ENCODE measurements around the gene EDDM13.
"Not testable (repeated sequence)": the region's sequence is repeated elsewhere in the genome, so short reads cannot be mapped to it uniquely, and the experiment has no call there.

Gene EDDM13, protein sequence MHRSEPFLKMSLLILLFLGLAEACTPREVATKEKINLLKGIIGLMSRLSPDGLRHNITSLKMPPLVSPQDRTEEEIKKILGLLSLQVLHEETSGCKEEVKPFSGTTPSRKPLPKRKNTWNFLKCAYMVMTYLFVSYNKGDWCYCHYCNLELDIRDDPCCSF

DNA sequence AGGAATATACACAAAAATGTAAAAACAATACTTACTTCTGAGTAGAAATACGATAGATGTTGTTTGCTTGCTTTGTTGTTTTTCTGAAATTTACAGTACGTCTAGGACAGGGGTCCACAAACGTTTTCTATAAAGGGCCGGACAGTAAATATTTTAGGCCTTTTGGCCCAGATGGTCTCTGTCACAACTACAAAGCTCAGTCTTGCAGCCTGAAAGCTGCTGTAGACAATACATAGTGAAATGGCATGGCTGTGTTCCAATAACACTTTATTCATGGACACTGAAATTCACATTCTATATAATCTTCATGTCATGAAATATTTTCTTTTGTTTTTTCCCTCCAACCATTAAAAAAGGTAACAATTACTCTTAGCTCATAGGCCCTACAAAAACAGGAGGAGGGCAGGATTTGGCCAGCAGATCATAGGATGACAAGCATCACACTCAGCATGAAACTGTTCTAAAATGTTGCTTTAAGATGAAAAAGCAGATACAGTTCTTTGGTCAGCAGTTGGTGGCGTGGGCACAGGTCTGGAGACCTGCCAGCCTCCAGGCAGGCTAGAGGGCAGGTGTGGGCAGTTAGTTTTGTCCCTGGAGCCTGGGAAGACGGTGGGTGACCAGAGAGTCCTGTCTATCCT lies at the start of gene EDDM13:
Gene EDDM13 (plus strand): TSS at position 588 of the 638 bp plus-strand sequence. CDS start 87 bp downstream, outside the sequence.
- no peak for DNase-seq (ENCODE audit: low read depth)

DNA sequence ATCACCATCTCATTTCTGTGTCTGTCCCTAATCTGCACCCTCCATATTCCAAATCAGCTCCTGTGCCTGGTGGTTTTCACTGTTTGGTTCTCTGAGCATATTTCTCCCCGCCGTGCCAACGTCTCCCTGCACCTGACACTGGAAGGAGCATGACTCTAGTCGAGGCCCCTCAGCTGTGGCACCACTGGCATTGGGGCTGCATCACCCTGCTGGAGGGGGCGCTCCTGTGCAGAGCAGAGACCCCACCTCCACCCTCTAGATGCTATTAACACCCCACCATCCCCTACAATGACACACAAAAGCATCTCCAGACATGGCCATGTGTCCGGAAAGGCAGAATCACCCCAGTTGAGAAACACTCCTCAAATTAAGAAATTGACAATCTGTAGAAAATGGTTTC lies 49.6 kb upstream of the EDDM13 start:
- DNase-seq (ENCODE audit: low read depth): no peak

DNA sequence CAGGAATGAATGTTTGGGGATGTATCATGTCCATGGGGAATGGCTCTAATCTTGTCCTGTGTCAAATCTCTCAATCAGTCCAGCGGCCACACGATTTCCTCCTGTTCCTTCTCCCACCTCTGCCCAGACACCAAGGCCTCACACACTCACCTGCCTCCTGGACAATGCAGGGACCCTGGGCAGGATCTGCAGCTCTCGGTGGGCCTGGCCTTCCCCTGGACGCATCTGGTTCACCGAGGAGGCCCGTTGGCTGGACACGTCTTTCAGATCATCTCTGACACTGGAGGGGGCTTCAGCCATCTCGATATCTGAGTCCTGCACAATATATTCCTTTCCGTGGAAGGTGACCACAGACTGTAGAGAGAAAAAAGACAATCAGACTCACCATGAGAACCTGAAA lies 49.1 kb upstream of the EDDM13 start:
- DNase-seq (ENCODE audit: low read depth): no peak

DNA sequence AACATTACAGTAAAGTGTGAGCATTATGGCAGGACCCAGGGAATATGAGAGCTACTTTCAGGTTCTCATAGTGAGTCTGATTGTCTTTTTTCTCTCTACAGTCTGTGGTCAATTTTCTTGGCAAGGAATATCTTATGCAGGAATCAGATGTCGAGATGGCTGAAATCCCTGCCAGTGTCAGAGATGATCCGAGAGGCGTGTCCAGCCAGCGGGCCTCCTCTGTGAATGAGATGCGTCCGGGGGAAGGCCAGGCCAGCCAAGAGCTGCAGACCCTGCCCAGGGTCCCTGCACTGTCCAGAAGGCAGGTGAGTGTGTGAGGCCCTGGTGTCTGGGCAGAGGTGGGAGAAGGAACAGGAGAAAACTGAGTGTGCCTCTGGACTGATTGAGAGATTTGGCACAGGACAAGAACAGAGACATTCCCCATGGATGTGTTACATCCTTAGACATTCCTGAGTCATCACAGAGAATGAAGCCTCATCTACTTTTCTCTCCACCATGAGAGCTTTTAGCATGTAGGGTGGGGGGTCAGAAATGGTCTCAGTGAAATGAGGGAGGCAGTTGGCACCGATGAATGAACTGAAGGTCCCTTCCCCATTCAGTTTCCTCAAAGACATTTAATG lies 27.3 kb upstream of the EDDM13 start:
- DNase-seq (ENCODE audit: low read depth): no peak

DNA sequence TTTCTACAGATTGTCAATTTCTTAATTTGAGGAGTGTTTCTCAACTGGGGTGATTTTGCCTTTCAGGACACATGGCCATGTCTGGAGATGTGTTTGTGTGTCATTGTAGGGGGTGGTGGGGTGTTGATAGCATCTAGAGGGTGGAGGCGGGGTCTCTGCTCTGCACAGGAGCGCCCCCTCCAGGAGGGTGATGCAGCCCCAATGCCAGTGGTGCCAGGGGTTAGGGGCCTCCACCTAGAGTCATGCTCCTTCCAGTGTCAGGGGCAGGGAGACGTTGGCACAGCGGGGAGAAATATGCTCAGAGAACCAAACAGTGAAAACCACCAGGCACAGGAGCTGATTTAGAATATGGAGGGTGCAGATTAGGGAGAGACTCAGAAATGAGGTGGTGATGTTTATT lies 26.8 kb upstream of the EDDM13 start:
- DNase-seq (ENCODE audit: low read depth): not testable (repeated sequence)

DNA sequence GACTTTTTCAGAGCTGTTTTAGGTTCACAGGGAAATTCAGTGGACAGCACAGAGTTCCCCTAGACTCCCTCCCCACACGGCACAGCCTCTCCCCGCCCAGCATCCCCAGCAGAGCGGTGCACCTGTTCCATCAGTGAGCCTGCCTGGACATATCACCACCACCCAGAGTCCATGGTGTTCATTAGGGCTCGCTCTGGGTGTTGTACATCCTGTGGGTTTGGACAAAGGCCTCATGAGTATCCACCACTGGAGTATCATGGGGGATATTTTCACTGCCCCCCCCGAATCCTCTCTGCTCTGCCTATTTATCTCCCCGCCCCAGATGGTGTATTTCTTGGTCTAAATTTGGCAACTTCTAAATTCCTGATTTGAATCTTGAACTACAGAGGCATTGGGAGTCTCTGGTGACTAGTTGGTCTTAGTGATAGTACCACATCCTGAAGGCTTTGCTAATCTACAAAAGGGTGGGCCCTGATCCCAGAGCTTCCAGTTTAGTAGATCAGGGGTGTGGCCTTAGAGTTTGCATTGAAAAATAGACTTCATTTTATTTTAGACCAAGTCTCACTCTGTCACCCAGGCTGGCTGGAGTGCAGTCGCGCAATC lies 23.7 kb upstream of the EDDM13 start:
- DNase-seq (ENCODE audit: low read depth): not testable (repeated sequence)

DNA sequence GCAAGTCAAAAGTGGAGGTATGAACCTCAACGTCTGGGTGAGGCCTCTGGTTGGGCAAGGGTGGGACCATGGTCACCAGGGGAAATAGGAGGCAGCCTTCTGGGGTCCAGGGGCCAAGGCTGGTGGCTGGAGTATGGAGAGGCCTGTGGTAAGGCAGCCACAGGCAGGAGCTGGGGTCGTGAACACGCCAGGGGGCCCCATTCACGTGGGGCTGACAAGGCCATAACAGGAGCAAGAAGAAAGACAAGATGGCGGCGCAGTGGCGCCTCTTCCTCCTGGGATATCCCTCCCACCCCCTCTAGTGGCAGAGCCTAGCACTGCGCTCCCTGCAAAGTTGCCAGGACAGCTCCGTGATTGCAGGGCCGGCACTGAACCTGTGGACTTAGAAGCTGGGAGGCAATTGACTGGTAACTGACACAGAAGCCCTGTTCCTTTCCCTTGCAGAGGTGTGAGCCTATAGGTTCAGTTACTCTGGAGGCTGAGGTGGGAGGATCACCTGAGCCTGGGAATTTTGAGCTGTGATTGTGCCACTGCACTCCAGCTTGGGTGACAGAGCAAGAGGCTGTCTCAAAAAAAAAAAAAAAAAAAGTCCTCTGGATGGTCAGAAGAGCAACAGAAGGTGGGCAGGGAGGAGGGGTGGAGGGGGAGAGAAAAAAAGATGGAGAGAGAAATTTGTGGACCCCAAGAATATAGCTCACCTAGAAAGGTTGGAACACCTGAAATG lies 19.7 kb upstream of the EDDM13 start:
- peak; percentile 68 for DNase-seq (ENCODE audit: low read depth)

DNA sequence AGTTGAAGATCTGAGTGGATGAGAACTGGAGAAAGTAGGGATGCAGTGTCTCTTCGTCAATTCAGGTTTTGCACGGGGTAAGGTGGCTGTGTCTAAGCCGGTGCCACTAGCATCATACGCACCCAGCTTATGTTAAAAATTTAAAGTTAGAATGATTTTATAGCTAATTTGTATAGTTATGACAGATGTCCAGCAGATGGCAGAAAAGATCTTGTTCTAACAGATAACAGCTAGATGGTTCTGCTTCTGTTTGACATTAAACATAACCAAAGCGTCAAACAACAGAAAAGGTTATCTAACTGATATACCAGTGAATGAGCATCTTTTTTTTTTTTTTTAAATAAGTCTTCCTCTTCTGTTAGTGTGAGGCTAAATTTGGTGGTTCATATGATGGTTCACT lies 18.8 kb upstream of the EDDM13 start:
- DNase-seq (ENCODE audit: low read depth): no peak

DNA sequence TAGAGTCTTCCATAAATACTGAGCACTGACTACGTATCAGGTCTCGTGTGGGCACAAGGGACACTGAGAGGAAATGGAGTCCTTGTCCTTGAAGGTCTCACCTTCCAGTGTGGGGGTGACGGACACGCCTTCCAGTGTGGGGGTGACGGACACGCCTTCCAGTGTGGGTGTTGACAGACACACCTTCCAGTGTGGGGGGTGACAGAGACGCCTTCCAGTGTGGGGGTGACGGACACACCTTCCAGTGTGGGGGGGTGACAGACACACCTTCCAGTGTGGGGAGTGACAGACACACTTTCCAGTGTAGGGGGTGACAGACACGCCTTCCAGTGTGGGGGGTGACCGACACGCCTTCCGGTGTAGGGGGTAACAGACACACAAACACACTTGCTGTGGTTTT lies 14.3 kb upstream of the EDDM13 start:
- no peak for DNase-seq (ENCODE audit: low read depth)

DNA sequence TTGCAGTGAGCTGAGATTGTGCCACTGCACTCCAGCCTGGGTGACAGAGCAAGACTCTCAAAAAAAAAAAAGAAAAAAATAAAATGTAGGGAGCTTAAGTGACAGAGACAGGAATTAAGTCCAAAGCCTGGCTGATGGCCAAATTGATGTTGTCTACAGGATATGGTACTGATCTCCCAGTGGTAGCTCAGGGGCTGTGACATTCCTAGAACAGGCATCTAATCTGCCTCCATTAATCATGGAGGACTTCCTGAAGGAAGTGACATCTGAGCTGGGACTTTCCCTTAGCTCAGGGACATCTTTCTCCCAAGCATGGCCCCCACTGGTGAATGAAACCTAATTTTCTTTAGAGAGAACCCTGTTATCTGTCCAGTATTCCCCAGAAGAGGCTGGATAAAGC lies 11.4 kb upstream of the EDDM13 start:
- no peak for DNase-seq (ENCODE audit: low read depth)

DNA sequence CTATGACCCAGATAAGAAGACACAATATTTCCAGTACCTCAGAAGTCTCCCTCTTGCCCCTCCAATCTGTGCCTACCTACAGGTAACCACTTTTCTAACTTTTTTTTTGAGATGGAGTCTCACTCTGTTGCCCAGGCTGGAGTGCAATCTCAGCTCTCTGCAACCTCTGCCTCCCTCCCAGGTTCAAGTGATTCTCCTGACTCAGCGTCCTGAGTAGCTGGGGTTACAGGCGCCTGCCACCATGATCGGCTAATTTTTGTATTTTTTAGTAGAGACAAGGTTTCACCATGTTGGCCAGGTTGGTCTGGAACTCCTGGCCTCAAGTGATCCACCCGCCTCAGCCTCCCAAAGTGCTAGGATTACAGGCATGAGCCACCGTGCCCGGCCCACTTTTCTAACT lies 10.6 kb upstream of the EDDM13 start:
- not testable (repeated sequence) for DNase-seq (ENCODE audit: low read depth)

DNA sequence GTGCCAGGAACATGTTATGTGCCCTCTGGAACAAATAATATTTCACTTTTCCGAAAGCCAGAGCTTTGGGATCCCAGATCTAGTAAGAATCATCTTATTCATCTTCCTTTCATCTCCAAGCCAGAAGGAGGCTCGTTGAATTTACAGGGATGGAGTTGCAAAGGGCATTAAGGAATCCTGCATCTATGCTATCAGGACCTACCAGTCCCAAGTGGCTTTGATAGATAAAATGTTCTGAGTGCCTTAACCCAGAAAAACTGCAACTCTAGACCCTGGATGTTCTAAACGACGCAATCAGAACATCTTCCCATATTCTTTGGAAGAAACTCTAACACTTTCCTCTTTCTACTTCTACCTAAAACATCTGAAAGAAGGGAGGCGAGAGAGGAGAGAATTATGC lies 9.2 kb upstream of the EDDM13 start:
- no peak for DNase-seq (ENCODE audit: low read depth)

DNA sequence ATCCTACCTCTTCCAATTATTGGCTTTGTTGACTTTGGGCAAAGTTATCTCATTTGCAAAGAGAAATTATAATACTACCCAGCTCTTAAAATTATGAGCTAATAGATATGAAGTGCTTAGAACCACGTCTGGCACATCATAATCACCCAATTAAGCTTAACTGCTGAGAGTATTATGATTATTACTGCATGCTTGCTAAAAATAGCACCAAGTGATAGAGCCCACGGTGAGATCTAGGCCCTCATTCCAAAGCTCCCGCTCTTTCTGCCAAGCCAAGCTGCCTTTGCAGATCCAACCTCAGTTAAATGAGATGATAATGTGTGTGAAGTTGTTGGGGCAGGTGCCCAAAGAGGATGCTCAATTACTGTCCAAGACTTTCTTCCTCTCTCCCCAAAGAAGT lies 6.5 kb upstream of the EDDM13 start:
- DNase-seq (ENCODE audit: low read depth): no peak

DNA sequence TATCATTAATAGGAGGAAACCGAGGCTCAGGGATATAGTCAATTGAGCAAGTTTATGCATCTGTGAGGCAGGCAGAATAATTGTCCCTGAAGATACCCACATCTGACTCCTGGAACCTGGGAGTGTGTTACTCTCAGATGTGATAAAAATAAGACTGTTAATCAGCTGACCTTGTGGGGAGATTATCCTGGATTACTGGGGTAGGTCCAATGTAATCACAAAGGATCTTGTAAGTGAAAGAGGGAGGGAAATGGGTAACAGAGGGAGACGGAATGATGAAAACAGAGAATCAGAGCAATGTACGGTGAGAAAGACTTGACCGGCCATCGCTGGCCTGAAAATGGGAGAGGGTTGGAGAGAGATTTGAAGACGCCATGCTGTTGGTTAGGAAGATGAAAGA lies 3.2 kb upstream of the EDDM13 start:
- no peak for DNase-seq (ENCODE audit: low read depth)

DNA sequence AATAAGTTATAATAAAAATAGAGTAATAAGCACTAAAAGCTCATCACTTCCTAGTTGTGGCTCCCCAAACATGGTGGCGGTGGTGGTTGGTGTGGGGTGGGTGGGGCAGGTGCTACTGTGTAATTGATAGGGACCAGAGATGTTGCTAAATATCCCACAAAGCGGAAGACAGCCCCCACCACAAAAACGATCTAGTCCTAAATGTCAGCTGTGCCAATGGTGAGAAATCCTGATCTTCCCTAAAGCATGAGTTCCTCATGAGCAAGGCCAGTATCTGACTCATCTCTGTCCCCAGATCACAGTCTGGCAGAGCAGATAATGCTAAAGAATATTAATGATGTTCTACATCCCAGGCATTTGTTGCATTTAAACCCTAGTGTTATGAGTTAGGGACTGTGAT lies 1.9 kb upstream of the EDDM13 start:
- DNase-seq (ENCODE audit: low read depth): no peak

DNA sequence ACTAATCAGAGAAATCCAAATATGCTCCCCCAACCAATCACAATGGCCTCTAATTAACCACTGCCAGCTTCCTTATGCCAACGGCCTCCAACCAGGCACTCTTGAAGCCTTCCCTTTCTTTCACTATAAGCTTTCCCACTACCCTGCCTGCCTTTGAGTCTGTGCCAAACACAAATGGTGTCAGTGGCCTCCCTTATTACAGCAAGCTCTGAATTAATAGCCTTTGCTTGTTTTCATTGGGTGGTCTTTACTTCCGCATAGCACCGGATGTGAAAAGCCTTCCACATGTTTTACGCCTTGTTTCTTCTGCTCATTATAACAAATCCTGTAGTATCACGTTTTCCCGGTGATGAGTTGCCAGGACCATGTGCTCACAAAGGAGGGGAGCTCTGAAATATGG lies 1.4 kb upstream of the EDDM13 start:
- DNase-seq (ENCODE audit: low read depth): no peak

DNA sequence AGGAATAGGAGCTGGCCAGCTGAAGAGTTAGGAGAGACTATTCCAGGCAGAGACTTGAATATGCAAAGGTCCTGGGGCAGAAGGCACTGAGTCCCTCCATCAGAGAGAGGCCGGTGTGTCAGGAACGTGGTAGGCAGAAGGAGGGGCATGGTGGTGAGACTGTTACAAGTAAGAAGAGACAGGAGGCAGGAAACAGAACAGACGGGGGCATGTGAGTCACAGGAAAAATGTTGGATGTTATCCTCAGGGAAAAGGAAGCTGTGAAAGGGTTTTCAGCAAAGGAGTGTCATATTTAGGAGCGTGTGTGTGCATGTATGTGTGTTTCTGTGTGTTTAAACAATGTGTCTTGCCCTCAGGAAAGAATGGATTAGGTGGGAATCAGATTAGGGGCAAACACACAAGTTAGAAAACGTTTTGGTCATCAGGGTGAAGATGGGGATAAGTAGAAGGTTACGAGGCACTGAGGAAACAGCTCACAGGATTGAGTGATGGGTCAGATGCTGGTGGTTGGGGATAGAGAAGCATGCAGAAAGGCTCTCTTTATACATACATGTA lies 1.1 kb downstream of the EDDM13 start:
- no peak for DNase-seq (ENCODE audit: low read depth)

DNA sequence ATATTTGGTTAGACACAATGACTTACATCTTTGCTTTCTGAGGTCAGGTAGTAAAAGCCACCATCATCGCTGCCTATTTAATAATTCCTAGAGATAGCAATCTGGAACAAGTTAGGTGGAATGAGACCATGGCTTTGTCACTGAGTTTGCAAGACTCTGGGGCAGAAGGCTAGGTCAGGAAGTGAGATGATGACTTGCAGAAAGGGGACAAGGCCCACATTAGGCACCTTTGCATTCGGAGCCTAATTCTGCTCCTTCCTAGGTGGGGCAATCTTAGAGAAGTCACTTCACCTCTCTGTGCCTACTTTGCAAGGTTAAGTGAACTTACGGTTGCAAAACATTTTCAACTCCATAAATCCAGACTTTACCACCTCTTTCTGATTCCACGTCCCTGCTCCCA lies 10.3 kb downstream of the EDDM13 start:
- DNase-seq (ENCODE audit: low read depth): no peak

DNA sequence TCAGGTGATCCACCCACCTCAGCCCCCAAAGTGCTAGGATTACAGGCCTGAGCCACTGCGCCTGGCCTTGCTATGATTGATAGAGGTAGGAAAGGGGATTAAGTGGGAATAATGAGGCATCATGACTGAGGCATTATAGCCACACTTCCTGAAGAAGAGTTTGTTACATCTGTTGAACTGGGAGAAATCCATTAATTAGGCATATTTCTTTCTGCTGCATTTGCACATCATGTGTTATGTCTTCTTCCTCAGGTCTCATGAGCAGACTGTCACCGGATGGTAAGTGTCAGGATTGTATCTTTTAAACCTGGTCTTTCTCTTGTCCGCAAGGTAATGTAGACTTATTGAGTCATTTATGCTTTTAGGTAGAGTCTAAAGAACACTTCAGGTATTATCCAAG lies 12.2 kb downstream of the EDDM13 start:
- DNase-seq (ENCODE audit: low read depth): no peak

DNA sequence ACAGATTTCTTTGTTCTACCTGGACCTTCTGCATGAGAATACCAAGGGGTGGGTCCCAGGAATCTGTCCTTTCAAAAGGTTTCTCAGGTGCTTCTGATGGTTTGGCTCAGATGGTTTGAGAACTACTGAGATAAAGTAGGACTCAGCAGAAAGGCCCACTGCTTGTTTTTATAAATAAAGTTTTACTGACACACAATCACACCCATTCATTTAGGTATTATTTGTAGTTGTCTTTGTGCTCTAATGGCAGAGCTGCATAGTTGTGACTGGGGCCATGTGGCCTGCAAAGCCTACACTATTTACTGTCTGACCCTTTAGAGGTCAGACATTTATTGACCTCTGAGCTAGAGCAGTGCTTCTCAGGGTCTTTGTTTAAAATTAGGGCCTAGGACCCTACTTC lies 17.6 kb downstream of the EDDM13 start:
- no peak for DNase-seq (ENCODE audit: low read depth)

DNA sequence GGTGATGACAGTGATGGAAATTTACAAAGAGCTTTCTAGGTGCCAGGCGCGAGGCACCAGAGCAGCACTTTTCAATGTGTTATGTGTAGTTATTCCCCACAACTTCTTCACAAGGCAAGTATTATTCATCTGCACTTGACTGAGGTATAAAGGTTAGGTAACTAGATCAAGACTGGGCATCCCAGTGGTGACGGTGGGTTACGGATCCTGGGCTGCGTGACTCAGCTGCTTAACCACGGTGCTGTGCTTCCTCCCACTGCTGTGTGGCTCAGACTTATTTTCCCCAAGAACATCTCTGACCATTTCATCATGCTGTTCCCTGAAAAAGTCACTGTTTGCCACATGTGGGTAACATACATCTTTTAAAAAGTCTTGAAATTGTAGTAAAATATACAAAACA lies 19.3 kb downstream of the EDDM13 start:
- no peak for DNase-seq (ENCODE audit: low read depth)

DNA sequence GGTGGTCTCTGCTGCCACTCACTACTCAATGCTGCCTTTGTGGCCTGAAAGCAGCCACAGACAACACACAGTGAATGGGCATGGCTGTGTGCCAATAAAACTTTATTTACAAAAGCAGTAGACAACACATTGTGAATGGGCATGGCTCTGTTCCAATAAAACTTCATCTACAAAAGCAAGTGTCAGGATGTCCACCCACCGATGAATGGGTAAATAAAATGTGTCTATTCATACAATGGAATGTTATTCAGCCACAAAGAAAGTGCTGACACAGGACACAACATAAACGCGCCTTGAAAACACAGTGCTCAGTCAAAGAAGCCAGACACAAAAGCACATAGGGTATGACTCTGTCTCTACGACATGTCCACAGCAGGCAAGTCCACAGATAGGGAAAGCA lies 22.0 kb downstream of the EDDM13 start:
- DNase-seq (ENCODE audit: low read depth): no peak
